SKM-1 treated with dmso at 0.1 percent for 144 hours (cell line): ENCODE measurements around the gene TMEM178A.

Experiments
- DNase-seq: peaks from one replicate; lab custom pipeline; 2025; ENCODE audit not compliant: unreplicated experiment; lab: John Stamatoyannopoulos, UW

Gene TMEM178A

DNA sequence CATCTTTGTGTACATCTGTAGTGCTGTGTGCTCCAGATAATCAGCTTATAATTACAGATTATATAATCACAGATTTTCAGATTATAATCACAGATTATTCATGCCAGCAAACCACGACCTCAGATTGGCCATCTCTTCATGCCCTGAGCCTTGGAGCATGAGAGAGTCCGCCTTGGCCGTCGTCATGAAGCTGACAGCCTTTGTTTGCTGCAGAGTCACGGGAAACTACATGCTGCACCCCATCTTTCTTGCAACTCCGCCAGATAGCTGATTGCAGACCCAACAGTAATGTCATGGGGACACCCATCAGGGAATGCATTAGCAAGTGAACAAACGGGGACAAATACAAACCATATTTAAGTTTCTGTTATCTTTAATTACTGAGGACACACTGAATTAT, 7.3 kb downstream of the TMEM178A start:
- DNase-seq: no peak

DNA sequence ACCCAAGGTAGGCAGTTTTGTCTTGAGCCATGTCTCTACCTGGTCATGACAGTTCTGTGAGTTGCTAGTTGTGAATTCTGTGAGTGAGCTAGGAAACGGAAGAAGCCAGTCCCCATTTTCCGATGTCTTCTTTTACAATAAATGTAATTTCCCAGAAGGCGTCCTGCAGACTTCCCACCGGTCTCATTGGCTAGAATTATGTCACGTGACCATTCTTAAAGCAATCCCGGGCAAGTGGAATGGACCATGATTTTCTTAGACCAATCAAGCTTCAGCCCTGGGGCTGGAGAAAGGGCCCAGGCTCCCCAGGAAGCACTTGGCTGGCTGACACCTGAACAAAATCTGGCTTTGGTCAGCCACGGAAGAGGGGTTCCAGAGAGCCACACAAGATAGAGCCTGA, 10.6 kb downstream of the TMEM178A start:
- DNase-seq: no peak

DNA sequence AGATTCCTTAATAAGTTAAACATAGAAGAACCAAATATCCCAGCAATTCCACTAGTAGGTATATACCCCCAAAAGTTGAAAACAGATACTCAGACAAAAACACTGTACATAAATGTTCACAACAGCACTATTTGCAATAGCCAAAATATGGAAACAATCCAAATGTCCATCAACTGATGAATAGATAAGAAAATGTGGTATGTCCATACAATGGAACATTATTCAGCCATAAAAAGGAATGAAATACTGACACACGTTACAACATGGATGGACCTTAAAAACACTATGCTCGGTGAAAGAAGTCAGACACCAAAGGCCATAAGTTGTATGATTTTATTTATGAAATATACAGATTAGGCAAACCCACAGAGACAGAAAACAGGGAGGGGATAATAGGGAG, 12.5 kb downstream of the TMEM178A start:
- no peak for DNase-seq

DNA sequence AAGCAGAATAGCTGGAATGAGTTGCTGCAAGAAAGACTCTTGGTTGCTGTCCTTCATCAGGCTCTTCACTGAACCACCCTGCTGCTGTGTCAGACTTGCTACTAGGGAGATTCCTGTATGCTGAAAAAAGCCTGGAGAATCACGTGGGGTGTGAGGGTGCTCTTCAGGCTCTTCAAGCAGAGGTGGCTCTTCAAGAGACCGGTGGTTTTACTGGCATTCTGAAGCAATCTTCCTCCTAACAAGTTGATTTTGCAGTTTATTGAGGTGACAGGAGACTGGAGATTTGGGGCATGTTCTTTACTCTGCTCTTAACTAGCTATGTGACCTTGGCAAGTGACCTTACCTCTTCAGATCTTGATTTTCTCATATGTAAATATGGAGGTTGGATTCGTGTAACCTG, 14.1 kb downstream of the TMEM178A start:
- no peak for DNase-seq

DNA sequence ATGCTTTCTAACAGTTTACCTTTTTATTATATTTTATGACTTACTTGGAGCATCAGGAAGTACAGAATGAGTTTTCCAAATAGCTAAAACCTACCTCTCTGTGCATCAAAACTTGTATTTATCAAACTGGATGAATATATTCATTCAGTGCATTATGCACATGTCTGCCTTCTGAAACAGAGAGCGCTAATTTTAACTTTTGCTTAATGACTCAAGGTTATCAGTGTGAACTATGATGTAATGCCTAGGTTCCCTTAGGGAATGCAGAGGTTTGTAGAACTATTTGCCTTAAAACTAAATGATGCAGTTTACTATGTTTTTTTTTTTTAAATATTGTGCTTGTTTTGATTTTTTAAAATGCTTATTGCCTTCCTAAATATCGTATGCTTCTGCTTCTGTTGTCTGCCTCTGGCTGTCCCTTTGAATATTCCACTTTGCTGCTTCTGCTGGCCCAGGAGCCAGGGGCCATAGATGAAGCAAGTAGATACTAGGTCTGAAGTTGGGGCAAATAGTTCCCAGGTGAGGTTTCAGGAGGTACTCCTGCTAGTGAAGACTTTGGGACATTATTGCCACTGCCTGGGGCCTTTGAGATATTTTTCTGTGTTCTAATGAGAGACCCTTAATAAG, 16.5 kb downstream of the TMEM178A start:
- DNase-seq: no peak

GRCh38 chr2:39683022-39683699, 17.4 kb downstream of the TMEM178A start:
- no peak for DNase-seq

- DNase-seq: no peak
Observed at GRCh38 chr2:39684464-39684863, 18.7 kb downstream of the TMEM178A start.

- DNase-seq: peak; percentile 47
Observed at GRCh38 chr2:39685126-39685525, 19.4 kb downstream of the TMEM178A start.

DNA sequence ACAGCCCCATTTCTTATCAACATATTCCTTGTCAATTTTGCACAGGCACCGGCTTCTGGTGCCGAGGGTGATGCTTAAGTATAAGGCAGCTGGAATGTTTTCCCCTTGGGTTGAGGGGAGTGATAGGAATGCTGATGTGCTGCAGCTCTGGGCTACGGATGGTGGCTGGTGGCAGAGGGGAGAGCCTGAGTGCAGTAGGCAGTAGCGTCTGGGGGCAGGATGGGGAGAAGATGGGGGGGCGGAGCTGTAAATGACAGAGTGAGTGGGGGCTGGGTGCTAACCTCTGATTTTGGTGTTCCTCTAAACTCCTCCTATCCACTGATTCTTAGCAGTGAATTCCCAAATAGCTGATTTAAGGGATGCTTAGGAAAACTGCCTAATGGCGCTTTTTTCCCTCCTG, 20.7 kb downstream of the TMEM178A start:
- DNase-seq: no peak

- peak; percentile 1 for DNase-seq
Observed at GRCh38 chr2:39688181-39688580, 22.5 kb downstream of the TMEM178A start.

DNA sequence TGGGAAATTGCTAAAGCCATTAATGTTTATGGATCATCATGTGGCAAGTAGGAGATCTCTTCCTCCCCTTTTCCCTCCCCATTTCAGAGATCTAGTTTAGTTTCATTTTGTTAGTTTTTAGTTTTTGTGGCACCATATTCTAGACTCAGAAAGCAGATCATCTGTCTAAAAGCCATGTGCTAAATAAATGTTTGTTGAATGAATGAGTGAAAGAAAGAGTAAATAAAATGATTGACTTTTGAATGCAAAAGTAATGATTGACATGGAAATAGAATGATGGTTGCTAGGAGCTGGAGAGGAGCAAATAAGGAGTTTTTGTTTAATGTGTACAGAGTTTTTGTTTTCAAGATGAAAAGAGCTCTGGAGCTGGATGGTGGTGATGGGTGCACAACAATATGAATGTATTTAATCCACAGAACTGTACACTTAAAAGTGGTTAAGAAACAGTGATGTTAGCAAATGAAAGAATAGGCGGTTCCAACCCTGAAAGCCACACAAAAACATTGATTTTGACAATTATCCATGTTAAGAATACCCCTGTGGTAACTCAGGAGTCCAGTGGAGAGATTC, 23.6 kb downstream of the TMEM178A start:
- no peak for DNase-seq

DNA sequence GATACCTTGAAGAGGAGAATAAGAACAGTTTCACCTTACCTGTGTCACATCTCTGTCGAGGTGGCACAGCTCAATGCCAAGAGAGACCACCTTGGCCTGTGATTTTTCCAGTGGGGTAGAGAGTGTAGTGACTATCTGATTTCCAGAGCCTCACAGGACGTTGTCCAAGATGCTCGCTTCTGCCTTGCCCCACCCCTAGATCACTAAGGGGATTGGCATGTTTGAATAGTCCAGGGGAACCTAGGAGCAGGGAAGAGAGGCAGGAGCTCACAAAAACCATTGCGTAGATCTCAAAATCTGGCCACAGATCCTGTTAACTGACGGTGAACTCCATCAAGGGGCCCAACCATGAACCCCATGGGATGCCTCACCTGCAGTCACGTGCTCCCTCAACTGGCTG, 24.2 kb downstream of the TMEM178A start:
- no peak for DNase-seq

DNA sequence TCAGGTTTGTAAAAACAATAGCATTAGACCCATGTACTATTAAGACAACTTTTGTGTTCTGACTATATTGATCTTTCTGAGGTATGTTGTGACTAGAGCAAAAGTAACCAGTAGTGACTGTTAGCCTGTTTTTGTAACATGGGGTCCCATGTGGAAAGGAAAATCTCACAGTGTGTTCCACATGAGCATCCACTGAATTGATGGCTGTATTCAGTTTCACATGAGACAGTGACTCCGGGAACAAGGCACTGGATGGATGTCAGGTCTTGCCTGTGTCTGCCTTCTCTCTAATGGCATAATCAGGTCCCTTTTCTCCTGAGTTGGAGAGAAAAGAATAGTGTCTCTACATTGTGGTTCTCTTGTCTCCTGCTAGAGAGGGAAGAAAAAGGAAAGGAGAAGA, 27.5 kb downstream of the TMEM178A start:
- no peak for DNase-seq

GRCh38 chr2:39696101-39696553, 30.4 kb downstream of the TMEM178A start:
- DNase-seq: no peak

GRCh38 chr2:39696838-39697237, 31.1 kb downstream of the TMEM178A start:
- DNase-seq: no peak

DNA sequence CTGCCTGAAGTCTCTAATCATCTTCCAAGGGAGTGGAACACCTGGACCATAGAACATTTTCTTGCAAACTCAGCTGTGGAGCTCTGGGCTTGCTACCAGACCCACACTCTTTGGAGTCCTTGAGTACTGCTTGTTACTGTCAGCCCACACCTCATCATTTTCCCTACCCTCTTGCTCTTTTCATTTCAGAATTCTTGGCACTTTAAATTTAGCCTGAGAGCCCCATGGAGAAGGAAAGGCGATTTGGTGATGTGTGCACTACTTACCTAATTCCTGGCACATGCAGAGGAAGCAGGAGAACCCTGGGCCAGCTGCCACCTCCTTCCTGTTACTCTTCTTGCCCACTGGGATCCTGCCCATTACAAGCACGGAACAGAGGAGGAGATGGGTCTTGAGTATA, 31.7 kb downstream of the TMEM178A start:
- DNase-seq: no peak

- no peak for DNase-seq
Observed at GRCh38 chr2:39701137-39701536, 35.4 kb downstream of the TMEM178A start.

DNA sequence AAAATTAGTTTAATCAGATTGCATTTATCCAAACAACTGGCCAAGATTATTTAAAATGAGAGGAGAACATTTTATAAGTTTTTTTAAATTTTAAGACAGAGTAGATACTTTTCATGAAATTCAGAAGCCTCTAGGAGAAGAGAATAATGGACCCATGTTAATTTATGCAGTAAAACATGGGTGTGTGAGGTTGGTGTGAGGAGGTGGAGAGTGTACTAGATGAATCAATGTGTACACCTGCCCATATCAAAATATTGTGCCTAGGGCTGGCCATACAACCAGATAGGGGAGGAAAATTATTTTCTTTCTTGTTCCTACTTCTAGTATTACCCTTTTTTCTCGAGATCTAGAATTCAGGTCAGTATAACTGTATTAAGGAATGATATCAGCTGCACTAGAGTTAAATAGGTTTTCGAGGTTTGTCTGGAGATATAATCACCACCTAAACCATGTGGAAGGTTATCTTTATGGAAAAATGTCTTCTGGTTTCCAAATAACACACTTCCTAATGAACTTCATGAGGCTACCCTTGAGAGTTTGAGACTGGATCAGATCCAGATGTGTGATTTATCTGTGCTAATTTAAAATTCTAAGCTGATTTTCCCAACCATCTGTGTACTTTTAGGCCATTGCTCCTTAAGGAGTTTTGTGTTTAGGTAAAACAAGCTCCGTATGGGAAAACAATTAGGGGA, 37.6 kb downstream of the TMEM178A start:
- no peak for DNase-seq

- no peak for DNase-seq
Observed at GRCh38 chr2:39704540-39704939, 38.8 kb downstream of the TMEM178A start.

DNA sequence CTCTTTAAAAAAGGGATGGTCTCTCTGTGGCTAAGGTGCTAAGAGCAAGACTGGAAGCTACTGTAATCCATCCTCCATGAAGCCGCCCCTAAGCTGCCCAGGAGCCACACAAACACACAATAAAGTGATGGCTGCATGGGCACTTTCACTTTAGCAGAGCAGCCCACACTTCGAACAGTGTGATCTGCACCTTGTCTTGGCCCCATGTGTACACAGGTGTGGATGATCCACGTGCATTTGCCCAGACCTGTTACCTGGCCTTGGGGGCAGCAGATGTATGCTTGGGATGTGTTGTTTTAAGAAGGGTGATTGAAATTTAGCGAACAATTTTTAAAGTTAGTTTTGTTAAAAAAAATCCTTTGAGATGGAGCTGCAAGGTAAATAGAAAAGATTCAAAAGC, 39.9 kb downstream of the TMEM178A start:
- DNase-seq: no peak

GRCh38 chr2:39706312-39706711, 40.6 kb downstream of the TMEM178A start:
- no peak for DNase-seq

DNA sequence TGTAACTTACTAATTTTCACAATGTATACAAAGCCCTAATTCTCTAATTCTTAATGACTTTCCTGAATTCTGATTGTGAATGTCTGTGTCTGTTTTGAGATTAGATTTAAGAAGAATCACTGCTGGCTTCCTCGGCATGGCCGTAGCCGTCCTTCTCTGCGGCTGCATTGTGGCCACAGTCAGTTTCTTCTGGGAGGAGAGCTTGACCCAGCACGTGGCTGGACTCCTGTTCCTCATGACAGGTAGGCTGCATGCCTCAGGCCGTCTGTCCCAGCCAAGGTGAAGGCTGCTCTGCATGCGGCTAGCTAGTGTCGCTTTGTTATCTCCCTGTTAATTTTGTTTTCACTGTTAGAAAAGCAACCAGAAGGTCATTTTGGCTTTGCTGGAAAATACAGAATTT, 41.2 kb downstream of the TMEM178A start:
- DNase-seq: no peak
